ENCODE measurements around the gene MUC5B. TPM values are rescaled to one million over a fixed set of nuclear protein-coding genes. Genes with fewer than 3 reads are reported as not detected.

The MUC5B gene
- total RNA-seq, 1 experiment from 2014 or later = 1.6 TPM

DNA sequence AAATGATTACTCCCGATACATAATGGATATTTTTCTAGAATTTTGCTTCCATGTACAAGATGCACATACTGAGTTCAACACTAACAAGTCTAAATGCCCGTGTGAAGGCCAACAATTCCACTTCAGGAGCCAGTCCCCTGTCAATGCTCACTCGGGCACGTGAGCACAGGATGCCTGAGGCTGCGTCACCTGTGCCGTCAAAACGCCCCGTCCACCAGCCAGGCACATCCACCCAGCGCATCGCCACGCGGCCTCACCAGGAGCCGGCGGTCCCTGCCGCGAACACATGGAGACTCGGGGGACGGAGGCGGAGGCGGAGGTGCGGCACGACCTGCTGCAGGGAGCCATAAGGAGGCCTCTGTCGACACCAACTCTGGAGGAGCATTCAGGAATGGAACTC is 76.8 kb downstream of the MUC5B start:
- DNase-seq (ENCODE audit: low spot score) = no peak
- peaks cover 22% of the 10 kb centered on the region for H3K4me1 Mint-ChIP-seq
- POLR2A ChIA-PET = no interaction called here

More for the DNA sequence above, 76.8 kb downstream of the MUC5B start:
- H3K4me3 Mint-ChIP-seq = no peak overlapping the region
- no peak for ATAC-seq
- peaks cover 2% of the 10 kb centered on the region; the same call in 1 of the 2 replicates for H3K36me3 Mint-ChIP-seq
- CTCF ChIA-PET = no interaction called here
- TF ChIP-seq PRDM15 (CRISPR knock-in tag; IDR thresholded peaks at IDR 0.05) (no peak), ZNF425 (CRISPR knock-in tag; conservative IDR thresholded peaks at IDR 0.05) (no peak), FOXK1 (CRISPR knock-in tag; IDR thresholded peaks at IDR 0.05) (no peak), TP53 (CRISPR knock-in tag; IDR thresholded peaks at IDR 0.05) (no peak), ZMAT4 (CRISPR knock-in tag; IDR thresholded peaks at IDR 0.05) (no peak), MAX (CRISPR knock-in tag; IDR thresholded peaks at IDR 0.05) (no peak), ZNF671 (CRISPR knock-in tag; IDR thresholded peaks at IDR 0.05) (no peak), ELF4 (CRISPR knock-in tag; IDR thresholded peaks at IDR 0.05; ENCODE audit: low read depth) (no peak), SP1 (CRISPR knock-in tag; conservative IDR thresholded peaks at IDR 0.05) (no peak), OVOL2 (CRISPR knock-in tag; IDR thresholded peaks at IDR 0.05; ENCODE audit: borderline replicate concordance) (no peak), ESRRA (CRISPR knock-in tag; IDR thresholded peaks at IDR 0.05; ENCODE audit: borderline replicate concordance) (no peak), ZBTB21 (CRISPR knock-in tag; IDR thresholded peaks at IDR 0.05; ENCODE audit: borderline replicate concordance) (no peak), FOXP1 (CRISPR knock-in tag; IDR thresholded peaks at IDR 0.05; ENCODE audit: borderline replicate concordance) (no peak), E2F1 (CRISPR knock-in tag; IDR thresholded peaks at IDR 0.05) (no peak), ETV6 (CRISPR knock-in tag; IDR thresholded peaks at IDR 0.05) (no peak), IRF1 (CRISPR knock-in tag; IDR thresholded peaks at IDR 0.05) (no peak)
- TF ChIP-seq, protein P1, sequence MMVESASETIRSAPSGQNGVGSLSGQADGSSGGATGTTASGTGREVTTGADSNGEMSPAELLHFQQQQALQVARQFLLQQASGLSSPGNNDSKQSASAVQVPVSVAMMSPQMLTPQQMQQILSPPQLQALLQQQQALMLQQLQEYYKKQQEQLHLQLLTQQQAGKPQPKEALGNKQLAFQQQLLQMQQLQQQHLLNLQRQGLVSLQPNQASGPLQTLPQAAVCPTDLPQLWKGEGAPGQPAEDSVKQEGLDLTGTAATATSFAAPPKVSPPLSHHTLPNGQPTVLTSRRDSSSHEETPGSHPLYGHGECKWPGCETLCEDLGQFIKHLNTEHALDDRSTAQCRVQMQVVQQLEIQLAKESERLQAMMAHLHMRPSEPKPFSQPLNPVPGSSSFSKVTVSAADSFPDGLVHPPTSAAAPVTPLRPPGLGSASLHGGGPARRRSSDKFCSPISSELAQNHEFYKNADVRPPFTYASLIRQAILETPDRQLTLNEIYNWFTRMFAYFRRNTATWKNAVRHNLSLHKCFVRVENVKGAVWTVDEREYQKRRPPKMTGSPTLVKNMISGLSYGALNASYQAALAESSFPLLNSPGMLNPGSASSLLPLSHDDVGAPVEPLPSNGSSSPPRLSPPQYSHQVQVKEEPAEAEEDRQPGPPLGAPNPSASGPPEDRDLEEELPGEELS (CRISPR knock-in tag; IDR thresholded peaks at IDR 0.05) = no peak
- TF ChIP-seq, protein P2, sequence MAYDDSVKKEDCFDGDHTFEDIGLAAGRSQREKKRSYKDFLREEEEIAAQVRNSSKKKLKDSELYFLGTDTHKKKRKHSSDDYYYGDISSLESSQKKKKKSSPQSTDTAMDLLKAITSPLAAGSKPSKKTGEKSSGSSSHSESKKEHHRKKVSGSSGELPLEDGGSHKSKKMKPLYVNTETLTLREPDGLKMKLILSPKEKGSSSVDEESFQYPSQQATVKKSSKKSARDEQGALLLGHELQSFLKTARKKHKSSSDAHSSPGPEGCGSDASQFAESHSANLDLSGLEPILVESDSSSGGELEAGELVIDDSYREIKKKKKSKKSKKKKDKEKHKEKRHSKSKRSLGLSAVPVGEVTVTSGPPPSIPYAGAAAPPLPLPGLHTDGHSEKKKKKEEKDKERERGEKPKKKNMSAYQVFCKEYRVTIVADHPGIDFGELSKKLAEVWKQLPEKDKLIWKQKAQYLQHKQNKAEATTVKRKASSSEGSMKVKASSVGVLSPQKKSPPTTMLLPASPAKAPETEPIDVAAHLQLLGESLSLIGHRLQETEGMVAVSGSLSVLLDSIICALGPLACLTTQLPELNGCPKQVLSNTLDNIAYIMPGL (CRISPR knock-in tag; IDR thresholded peaks at IDR 0.05) = no peak
- H3K27ac Mint-ChIP-seq = no peak overlapping the region
- no peaks in the 10 kb centered on the region for H3K9me3 Mint-ChIP-seq
- no peaks in the 10 kb centered on the region for H3K27me3 Mint-ChIP-seq (ENCODE audit: low read depth)

Measured in WTC11 (cell line).